ENCODE data around the gene THEM4.
"Not testable (repeated sequence)": the region's sequence is repeated elsewhere in the genome, so short reads cannot be mapped to it uniquely, and the experiment has no call there.

Gene THEM4

DNA sequence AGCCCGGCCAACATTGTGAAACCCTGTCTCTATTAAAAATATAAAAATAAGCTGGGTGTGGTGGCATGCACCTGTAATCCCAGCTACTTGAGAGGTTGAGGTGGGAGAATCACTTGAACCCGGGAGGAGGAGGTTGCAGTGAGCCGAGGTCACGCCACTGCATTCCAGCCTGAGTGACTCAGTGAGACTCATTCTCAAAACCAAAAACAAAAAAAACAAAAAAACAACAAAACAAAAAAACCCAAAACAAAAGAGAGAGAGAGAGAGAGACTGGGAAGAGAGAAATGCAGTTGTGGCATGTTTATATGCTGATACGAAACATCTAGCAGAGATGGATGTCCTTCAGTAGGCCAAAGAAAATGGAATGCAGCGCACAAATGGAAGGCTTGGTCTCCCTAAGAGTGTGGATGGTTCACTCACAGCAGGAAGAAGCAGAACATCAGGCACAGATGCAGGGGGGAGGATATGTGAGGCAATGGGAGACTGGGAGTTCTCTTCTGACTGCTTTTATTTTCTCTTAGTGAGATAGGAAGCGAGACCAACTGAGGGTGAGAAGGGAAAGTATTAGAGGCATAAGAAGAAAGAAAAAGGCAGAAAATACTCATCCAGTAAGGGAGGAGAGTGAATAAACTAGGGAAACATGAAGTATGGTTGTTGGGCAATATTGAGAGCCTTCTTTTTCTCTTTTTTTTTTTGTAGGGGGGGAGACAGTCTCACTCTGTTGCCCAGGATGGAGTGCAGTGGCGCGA, 16.0 kb downstream of the THEM4 start:
- no peak for DNase-seq (ENCODE audit: low read depth in 3 of 3)

DNA sequence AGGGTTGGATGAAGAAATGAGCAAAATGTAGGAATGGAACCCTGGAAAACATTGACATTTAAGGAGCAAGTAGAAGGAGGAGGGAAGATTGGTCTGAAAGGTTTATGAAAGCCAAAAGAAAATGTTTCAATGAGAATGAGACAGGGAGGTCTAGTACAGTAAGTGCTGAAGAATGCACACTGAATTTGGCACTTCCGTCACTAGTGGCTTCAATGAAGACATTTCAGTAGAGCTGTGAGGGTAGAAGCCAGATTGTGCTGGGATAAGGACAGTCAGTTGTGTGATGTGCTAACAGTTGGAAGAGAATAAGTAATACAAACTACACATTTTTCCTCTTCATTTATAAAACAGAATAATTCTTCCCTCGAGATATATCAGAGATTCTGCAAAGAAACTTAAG, 17.1 kb downstream of the THEM4 start:
- DNase-seq (ENCODE audit: low read depth in 3 of 3), result no peak

DNA sequence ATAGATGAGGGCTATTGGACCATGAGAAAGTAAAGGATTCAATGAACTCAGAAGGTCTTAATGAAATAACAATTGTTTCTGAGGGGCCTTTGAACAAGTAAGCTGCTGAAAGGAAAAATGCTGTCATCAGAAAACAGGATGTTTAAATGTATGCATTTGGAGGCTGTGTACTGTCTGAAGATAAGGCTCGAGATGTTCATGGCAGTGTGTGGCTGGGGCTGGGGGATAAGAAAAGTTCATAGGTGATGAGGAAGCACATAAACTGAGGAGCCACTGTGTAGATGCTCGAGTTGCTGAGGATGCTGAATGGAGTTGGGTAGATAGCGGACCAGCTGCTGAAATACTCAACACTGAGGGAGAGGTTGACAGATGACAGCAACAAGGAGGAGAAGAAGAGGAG, 17.8 kb downstream of the THEM4 start:
- no peak for DNase-seq (ENCODE audit: low read depth in 3 of 3)

GRCh38 chr1:151888972-151889570, 20.2 kb downstream of the THEM4 start:
- DNase-seq (ENCODE audit: low read depth in 3 of 3), result no peak

DNA sequence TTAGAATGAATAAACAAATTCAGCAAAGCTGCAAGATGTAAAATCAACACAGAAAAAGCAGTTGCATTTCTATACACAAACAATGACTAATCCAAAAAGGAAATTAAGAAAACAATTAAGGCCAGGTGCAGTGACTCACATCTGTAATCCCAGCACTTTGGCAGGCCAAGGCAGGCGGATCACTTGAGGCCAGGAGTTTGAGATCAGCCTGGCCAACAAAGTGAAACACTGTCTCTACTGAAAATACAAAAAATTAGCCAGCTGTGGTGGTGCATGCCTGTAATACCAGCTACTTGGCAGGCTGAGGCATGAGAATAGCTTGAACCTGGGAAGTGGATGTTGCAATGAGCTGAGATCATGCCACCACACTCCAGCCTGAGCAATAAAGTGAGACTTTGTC, 22.3 kb downstream of the THEM4 start:
- DNase-seq (ENCODE audit: low read depth in 3 of 3), result no peak

GRCh38 chr1:151885479-151885878, 23.8 kb downstream of the THEM4 start:
- no peak for DNase-seq (ENCODE audit: low read depth in 3 of 3)

DNA sequence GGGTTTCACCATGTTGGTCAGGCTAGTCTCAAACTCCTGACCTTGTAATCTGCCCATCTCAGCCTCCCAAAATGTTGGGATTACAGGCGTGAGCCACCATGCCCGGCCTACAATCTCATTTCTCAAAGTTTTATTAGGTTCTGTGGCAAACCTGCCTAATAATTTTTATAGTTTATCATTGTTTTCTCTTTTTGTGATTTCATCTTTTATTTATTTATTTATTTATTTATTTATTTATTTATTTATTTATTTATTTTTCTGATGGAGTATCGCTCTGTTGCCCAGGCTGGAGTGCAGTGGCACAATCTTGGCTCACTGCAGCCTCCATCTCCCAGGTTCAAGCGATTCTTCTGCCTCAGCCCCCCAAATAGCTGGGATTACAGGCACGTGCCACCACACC, 24.4 kb downstream of the THEM4 start:
- DNase-seq (ENCODE audit: low read depth in 3 of 3), result not testable (repeated sequence)

DNA sequence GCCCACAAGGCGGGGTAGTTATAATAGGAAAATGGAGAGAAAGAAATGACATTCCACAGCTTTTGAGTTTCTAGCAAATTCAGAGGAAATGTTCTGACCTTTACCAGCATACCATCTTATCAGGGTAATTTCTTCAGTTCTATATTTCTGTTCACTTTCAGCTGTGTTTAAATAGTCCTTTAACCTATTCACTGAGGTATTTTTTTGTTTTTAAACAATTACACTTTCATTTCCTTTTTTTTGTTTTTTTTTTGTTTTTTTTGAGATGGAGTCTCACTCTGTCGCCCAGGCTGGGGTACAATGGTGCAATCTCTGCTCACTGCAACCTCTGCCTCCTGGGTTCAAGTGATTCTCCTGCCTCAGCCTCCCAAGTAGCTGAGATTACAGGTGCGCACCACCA, 24.9 kb downstream of the THEM4 start:
- not testable (repeated sequence) for DNase-seq (ENCODE audit: low read depth in 3 of 3)

DNA sequence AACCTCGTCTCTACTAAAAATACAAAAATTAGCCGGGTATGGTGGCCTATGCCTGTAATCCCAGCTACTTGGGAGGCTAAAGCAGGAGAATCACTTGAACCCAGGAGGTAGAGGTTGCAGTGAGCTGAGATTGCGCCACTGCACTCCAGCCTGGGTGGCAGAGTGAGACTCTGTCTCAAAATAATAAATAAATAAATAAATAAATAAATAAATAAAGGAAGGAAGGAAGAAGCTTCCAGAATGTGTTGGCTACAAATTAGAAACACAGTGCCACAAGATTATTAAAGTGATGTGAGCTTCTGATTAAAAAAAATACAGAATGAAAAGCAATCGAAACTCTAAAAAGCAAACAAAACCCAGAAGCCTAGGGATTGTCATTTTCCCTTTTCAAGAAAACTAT, 25.4 kb downstream of the THEM4 start:
- not testable (repeated sequence) for DNase-seq (ENCODE audit: low read depth in 3 of 3)

DNA sequence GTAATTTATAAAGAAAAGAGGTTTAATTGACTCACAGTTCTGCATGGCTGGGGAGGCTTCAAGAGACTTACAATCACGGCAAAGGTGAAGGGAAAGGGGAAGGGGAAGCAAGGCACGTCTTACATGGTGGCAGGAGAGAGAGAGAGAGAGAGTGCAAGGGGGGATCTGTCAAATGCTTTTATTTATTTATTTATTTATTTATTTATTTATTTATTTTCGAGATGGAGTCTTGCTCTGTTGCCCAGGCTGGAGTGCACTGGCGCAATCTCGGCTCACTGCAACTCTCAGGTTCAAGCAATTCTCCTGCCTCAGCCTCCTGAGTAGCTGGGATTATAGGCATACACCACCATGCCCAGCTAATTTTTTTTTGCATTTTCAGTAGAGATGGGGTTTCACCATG, 26.4 kb downstream of the THEM4 start:
- not testable (repeated sequence) for DNase-seq (ENCODE audit: low read depth in 3 of 3)

DNA sequence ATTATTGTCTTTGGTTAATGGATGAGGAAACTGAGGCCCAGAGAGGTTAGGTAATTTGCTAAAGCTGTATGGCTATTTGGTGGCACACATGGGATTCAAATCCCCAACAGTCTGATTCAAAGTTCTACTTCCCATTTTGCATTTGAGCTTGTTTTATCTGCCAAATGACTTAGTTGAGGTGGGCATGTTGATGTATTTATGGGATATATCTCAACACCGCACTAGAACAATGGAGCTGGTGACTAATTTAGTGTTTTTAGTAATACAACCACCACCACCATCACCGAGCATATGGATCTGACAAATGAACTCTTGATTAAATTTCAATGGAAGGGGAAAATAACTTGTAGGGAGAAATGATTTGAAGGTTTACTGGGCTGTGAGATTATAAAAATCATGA, 26.8 kb downstream of the THEM4 start:
- DNase-seq (ENCODE audit: low read depth in 3 of 3), result no peak

DNA sequence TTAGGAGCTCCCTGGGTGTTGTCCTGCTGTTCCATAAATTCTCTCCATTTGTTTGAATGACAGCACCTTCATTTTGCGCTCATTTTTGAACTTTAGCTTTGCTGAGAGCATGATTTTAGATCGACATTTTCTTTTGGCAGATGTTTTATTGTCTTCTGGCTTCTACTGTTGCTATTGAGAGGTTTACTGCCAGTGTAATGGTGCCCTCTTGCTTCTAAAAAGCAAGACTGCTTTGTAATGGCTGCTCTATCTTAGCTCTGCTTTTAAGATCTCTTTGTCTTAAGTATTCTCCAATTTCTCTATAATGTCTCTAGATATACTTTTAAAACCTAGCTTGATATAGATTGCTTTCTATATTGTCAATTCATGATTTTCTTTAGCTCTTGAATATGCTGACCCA, 27.8 kb downstream of the THEM4 start:
- no peak for DNase-seq (ENCODE audit: low read depth in 3 of 3)

DNA sequence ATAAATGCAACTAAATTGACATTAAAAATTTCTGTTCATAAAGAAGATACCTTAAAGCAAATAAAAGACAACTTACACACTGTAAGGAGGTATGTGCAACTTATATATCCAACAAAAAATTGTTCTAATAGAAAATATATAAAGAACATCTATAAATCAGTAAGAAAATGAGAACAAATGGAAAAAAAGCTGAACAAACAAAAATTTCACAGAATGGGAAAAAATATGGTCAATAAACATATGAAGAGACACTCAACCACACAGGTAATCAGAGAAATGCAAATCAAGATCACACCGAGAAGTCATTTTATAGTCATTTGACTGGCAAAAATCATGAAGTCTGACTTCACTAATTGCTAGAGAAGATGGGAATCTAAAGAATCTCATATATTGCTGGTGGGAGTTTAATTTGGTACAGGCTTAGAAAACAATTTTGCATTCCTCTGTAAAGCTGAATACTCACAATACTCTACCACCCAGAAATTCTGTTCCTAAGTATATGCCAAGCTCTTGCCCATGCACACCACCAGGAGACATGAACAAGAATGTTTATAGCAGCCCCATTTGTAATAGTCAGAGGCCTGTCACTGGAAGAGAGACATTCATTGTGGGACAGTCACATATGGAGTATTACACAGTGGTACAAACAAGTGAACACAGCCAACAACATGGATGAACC, 33.8 kb downstream of the THEM4 start:
- no peak for DNase-seq (ENCODE audit: low read depth in 3 of 3)

- DNase-seq (ENCODE audit: low read depth in 3 of 3), result not testable (repeated sequence)
Observed at GRCh38 chr1:151872776-151873175, 36.5 kb downstream of the THEM4 start.

DNA sequence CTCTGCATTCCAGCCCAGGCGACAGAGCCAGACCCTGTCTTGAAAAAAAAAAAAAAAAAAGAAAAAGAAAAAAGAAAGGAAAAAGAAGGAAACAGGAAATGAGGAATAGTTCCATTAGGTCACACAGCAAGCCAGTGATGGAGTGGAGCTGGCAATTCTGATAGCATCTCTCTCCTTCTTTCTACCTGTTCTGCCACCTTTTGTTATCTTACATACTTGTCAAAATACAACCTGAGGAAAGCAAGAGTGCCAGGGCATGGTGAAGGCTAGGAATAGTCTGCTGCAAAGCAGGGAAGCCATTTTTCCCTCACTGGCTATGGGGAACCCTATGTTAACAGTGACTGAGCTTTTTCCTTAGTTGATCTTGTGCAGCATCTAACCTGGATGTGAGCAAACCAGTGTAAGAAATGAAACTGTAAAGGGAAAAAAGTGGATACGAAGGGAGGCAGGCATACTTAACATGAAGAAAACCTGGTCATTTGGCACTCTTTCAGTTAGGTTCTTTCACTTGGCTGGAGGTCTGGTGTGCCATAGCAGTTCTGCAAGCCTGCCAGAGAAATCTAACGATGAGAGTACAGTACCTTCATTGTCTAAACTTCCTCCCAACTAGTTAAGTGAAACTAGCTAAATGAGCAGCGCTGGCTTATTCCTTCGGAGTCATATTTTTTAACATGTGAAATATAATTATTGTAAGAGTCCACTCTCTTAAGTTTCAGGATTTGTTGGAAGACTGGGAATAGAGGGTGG, 37.9 kb downstream of the THEM4 start:
- no peak for DNase-seq (ENCODE audit: low read depth in 3 of 3)

- no peak for DNase-seq (ENCODE audit: low read depth in 3 of 3)
Observed at GRCh38 chr1:151868486-151868885, 40.8 kb downstream of the THEM4 start.

- DNase-seq (ENCODE audit: low read depth in 3 of 3), result no peak
Observed at GRCh38 chr1:151867765-151868411, 41.4 kb downstream of the THEM4 start.

DNA sequence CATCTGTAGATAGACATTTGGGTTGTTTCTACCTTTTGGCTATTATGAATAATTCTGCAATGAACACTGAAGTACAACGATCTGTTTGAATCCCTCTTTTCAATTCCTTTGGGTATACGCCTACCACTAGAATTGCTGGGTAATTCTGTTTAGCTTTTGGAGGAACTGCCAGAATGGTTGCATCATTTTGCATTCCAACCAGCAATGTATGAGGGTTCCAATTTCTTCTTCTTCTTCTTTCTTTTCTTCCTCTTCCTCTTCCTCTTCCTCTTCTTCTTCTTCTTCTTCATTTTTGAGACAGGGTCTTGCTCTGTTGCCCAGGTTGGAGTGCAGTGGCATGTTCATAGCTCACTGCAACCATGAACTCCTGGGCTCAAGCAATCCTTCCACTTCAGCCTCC, 42.0 kb downstream of the THEM4 start:
- DNase-seq (ENCODE audit: low read depth in 3 of 3), result no peak

DNA sequence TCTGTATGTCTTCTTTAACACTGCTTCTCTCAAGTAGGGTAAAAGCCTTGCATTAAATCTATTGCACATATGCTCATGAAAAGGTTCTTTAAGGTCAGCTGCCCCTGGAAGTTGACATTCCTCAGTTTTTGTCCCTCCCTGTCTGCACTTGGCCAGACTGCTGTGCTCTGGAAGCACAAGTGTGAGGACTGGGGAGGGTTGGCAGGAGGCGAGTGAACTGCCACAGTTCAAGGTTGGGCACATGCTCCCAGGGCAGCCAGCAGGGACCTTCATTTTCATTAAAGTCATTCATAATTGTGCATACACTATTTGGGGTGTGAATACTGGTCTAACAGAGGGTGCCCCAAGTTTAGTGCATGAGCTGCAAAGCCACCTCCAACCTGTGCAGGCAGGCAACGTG, 44.9 kb downstream of the THEM4 start:
- no peak for DNase-seq (ENCODE audit: low read depth in 3 of 3)

GRCh38 chr1:151862604-151863003, 46.7 kb downstream of the THEM4 start:
- no peak for DNase-seq (ENCODE audit: low read depth in 3 of 3)

DNA sequence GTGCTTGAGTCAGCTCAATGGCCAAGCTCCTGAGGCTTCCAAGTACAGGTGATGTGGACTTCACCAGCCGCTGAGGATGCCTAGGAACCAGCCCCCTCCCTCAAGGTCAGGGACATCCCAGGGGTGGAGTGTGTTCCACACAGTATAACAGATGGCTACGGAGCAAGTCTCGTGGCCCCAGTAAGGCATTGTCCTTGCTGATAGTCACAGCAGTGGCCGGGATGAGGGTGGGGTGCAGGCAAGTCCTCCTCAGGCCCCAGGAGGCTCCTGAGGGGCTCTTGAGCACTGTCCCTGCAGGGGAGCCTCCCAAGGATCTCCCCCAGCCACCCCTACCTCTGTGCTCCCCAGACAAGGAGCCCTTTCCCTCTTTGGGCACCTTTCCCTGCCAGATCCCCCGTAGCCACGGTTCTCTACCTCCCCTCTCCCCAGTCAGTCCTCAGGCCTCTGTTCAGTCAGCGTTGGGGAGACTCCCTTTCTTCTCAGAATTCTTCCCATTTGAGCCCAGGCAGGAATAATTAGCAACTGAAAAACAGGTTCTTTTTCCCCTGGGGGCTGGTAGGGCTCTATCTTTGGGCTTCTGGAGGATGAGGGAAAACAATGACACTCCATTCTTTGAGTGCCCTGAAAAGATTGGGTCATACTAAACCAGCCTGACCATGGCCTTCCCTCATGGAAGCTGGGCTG, 48.7 kb downstream of the THEM4 start:
- DNase-seq (ENCODE audit: low read depth in 3 of 3), result no peak

Data from stimulated activated CD4-positive, alpha-beta T cell treated with anti-CD3 and anti-CD28 coated beads, TNF-alpha, amount 100 ng/mL, for 24 hours (primary cell).